SU-DHL-6 (cell line): ENCODE data around the gene AGAP1.

Source experiments
- H2AFZ ChIP-seq: fragments of 200-600 bp; sonication (generic); 2 replicates; pipeline ENCODE4 v1.6.1; 2014; ENCODE audit warnings: low read depth, mild to moderate bottlenecking, moderate library complexity, mixed read lengths, antibody characterized with exemption, low read length; ENCODE audit not compliant: severe bottlenecking
- H3F3A ChIP-seq: fragments of 200-600 bp; shearing (Covaris generic); 2 replicates; pipeline ENCODE4 v1.6.0; 2016; ENCODE audit warnings: antibody characterized with exemption, mild to moderate bottlenecking; ENCODE audit not compliant: insufficient read depth
- H3K27ac ChIP-seq: fragments of 200-600 bp; sonication (generic); 2 replicates; pipeline ENCODE4 v1.5.1; 2016; ENCODE audit warnings: low read depth, mild to moderate bottlenecking, low read length, moderate library complexity, mixed read lengths
- H3K27me3 ChIP-seq: fragments of 200-600 bp; sonication (generic), shearing (Covaris generic); 2 replicates; pipeline ENCODE4 v1.6.0; 2014; ENCODE audit warnings: mild to moderate bottlenecking, low read length
- H3K36me3 ChIP-seq: fragments of 200-600 bp; sonication (generic); 2 replicates; pipeline ENCODE4 v1.6.1; 2014; ENCODE audit warnings: mild to moderate bottlenecking, low read length, mixed read lengths
- H3K4me2 ChIP-seq: fragments of 300-600, 200-600 bp; shearing (Covaris generic), sonication (generic); 2 replicates; pipeline ENCODE4 v1.6.0; 2014; ENCODE audit warnings: low read length, low read depth, mild to moderate bottlenecking; ENCODE audit not compliant: poor library complexity, severe bottlenecking
- H3K4me3 ChIP-seq: fragments of 200-600 bp; sonication (generic); 2 replicates; pipeline ENCODE4 v1.5.1; 2014; ENCODE audit warnings: antibody characterized with exemption, low read length, mild to moderate bottlenecking, mixed read lengths; ENCODE audit not compliant: insufficient read depth, poor library complexity, severe bottlenecking
- H3K79me2 ChIP-seq: fragments of 200-600 bp; sonication (generic); 2 replicates; pipeline ENCODE4 v1.6.1; 2014; ENCODE audit warnings: mild to moderate bottlenecking, low read length, moderate library complexity; ENCODE audit not compliant: insufficient read depth
- H3K9ac ChIP-seq: fragments of 200-600 bp; sonication (generic); 2 replicates; pipeline ENCODE4 v1.7.0; 2014; ENCODE audit warnings: mild to moderate bottlenecking, low read length
- H3K9me2 ChIP-seq: fragments of 200-600 bp; sonication (generic); replicated peaks from 2 replicates; pipeline ENCODE4 v1.6.1; 2014; ENCODE audit warnings: low read length; ENCODE audit not compliant: insufficient read depth
- H3K9me3 ChIP-seq: fragments of 200-600 bp; sonication (generic); 2 replicates; pipeline ENCODE4 v1.6.1; 2014; ENCODE audit warnings: low read length, mixed read lengths; ENCODE audit not compliant: insufficient read depth
- H4K20me1 ChIP-seq: fragments of 200-600 bp; sonication (generic); 2 replicates; pipeline ENCODE4 v1.6.1; 2014; ENCODE audit warnings: low read depth, mild to moderate bottlenecking, antibody characterized with exemption, low read length, moderate library complexity, mixed read lengths
- EZH2phosphoT487 ChIP-seq: fragments of 200-600 bp; sonication (generic), shearing (Covaris generic); conservative IDR thresholded peaks from 2 replicates; pipeline ENCODE4 v1.6.1; 2018; ENCODE audit warnings: mild to moderate bottlenecking, antibody characterized with exemption, low read length, moderate library complexity, mixed read lengths
- TF ChIP-seq, protein P1 (sequence below): fragments of 200-600 bp; sonication (generic); IDR thresholded peaks from one replicate; pipeline ENCODE4 v1.5.1; 2017; ENCODE audit warnings: antibody characterized with exemption, mild to moderate bottlenecking, low read length, moderate library complexity; ENCODE audit not compliant: insufficient read depth, poor library complexity, severe bottlenecking

The AGAP1 gene

DNA sequence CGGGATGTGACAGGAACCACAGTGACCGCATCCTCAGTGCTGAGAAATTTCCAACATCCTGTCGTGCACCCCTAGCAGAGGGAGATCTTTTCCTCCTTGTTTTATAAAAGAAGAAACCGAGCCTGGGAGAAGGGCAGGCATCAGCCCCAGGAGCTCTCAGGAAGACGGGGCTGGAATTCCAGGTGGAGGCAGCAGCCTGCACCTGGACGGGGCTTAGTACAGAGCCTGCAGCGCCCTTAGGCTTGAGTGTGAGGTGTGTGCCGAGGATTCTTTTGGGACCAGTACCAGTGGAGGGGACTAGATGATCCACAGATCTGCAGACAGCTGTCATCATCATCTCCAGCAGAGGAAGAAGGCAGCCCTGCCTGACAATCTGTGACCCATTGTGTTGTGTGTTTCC, 525.6 kb downstream of the AGAP1 start:
- TF ChIP-seq, protein P1, sequence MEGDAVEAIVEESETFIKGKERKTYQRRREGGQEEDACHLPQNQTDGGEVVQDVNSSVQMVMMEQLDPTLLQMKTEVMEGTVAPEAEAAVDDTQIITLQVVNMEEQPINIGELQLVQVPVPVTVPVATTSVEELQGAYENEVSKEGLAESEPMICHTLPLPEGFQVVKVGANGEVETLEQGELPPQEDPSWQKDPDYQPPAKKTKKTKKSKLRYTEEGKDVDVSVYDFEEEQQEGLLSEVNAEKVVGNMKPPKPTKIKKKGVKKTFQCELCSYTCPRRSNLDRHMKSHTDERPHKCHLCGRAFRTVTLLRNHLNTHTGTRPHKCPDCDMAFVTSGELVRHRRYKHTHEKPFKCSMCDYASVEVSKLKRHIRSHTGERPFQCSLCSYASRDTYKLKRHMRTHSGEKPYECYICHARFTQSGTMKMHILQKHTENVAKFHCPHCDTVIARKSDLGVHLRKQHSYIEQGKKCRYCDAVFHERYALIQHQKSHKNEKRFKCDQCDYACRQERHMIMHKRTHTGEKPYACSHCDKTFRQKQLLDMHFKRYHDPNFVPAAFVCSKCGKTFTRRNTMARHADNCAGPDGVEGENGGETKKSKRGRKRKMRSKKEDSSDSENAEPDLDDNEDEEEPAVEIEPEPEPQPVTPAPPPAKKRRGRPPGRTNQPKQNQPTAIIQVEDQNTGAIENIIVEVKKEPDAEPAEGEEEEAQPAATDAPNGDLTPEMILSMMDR, result no peak
- no peak for TF ChIP-seq EZH2phosphoT487
- Histone ChIP-seq H3K9ac (no peak overlapping the region), H3K4me3 (no peak overlapping the region), H3K9me2 (no peaks in the 10 kb centered on the region), H3K27me3 (no peaks in the 10 kb centered on the region), H3K79me2 (no peaks in the 10 kb centered on the region), H3K36me3 (no peaks in the 10 kb centered on the region), H3K9me3 (no peaks in the 10 kb centered on the region), H4K20me1 (no peaks in the 10 kb centered on the region), H2AFZ (no peak overlapping the region), H3F3A (no peaks in the 10 kb centered on the region), H3K4me2 (no peak overlapping the region), H3K27ac (no peak overlapping the region)

DNA sequence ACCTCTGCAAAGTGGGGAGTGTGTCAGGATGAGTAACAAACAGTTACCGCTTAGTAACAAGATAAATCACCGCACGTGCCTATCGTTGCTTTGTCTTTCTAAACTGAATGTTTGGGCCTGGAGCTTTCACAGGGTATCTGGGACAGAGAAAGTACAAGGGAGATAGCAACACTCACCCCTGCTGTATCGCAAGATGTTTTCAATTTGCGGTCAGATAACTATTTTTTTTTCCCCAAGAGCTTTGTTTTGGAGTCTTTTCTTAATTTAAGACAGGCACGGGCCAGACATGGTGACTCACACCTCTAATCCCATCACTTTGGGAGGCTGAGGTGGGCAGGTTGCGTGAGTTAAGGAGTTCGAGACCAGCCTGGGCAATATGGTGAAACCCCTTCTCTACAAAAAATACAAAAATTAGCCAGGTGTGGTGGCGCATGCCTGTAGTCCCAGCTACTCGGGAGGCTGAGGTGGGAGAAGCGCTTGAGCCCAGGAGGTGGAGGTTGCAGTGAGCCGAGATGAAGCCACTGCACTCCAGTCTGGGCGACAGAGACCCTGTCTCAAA, 527.7 kb downstream of the AGAP1 start:
- H3K4me3 ChIP-seq, result no peak overlapping the region
- no peak overlapping the region for H3K4me2 ChIP-seq
- no peak overlapping the region for H2AFZ ChIP-seq
- H3K27ac ChIP-seq, result no peak overlapping the region
- H3K9me2 ChIP-seq, result no peaks in the 10 kb centered on the region
- no peaks in the 10 kb centered on the region for H4K20me1 ChIP-seq
- no peaks in the 10 kb centered on the region for H3F3A ChIP-seq
- H3K36me3 ChIP-seq, result no peaks in the 10 kb centered on the region
- no peak for TF ChIP-seq EZH2phosphoT487
- H3K9me3 ChIP-seq, result no peaks in the 10 kb centered on the region
- H3K79me2 ChIP-seq, result no peaks in the 10 kb centered on the region
- H3K9ac ChIP-seq, result no peak overlapping the region
- H3K27me3 ChIP-seq, result no peaks in the 10 kb centered on the region

DNA sequence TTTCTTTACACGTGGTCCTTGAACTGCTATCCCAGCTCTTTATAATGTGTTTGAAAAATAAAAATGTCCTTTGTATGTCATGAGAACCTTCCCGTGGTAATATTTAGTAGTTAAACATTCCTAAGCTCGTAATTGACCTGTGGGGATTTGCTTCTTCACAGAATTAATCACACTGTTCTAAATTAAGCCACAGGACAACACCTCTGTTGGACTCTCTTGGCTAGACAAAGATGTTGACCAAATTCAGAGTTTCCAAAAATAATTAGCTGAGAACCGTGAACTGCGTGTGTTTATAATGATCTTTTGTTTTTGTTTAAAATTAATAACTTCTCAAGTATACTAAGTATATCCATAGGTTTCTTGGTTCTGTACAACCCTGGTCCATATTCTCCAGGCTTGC, 528.3 kb downstream of the AGAP1 start:
- no peaks in the 10 kb centered on the region for H3K9me2 ChIP-seq
- TF ChIP-seq EZH2phosphoT487, result no peak
- TF ChIP-seq, protein P1, result no peak
- H4K20me1 ChIP-seq, result no peaks in the 10 kb centered on the region
- H3K9ac ChIP-seq, result no peak overlapping the region
- no peak overlapping the region for H3K27ac ChIP-seq
- H3K27me3 ChIP-seq, result no peaks in the 10 kb centered on the region
- H3K36me3 ChIP-seq, result no peaks in the 10 kb centered on the region
- H3F3A ChIP-seq, result no peaks in the 10 kb centered on the region
- H3K79me2 ChIP-seq, result no peaks in the 10 kb centered on the region
- H3K9me3 ChIP-seq, result no peaks in the 10 kb centered on the region
- H3K4me2 ChIP-seq, result no peak overlapping the region
- no peak overlapping the region for H2AFZ ChIP-seq
- no peak overlapping the region for H3K4me3 ChIP-seq

DNA sequence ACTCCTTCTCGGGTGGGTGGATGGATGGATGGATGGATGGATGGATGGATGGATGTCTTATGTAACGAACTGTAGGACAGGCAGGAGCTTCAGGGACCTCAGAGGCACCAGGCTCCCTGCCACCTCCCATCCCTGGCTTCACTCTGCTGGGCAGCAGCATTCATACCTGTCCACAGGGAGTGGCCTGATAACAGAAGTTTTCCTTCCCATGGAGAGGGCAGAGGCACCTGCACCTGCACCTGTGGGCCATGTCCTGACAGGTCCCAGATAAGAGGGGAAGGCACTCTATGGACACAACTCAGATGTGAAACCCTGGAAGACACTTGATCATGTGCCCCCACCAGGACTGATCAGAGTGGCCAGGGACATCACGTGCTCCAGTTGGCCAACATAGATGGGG, 532.0 kb downstream of the AGAP1 start:
- Histone ChIP-seq H3K27ac (no peak overlapping the region), H3F3A (no peaks in the 10 kb centered on the region), H4K20me1 (no peaks in the 10 kb centered on the region), H3K9ac (no peak overlapping the region), H3K4me3 (no peak overlapping the region), H3K36me3 (no peaks in the 10 kb centered on the region), H3K9me2 (no peaks in the 10 kb centered on the region), H3K9me3 (no peaks in the 10 kb centered on the region), H2AFZ (no peak overlapping the region), H3K4me2 (no peak overlapping the region), H3K27me3 (no peaks in the 10 kb centered on the region), H3K79me2 (no peaks in the 10 kb centered on the region)
- TF ChIP-seq, protein P1, result no peak
- TF ChIP-seq EZH2phosphoT487, result no peak
